ENCODE results near the gene SMCO1.
"Not testable (repeated sequence)": the region's sequence is repeated elsewhere in the genome, so short reads cannot be mapped to it uniquely, and the experiment has no call there.

The SMCO1 gene

GRCh38 chr3:196519718-196520082, 4.6 kb upstream of the SMCO1 start:
- DNase-seq: no peak

- peak; percentile 72 for DNase-seq
Observed at GRCh38 chr3:196518966-196519717, 4.0 kb upstream of the SMCO1 start.

- DNase-seq: no peak
Observed at GRCh38 chr3:196517919-196518318, 2.8 kb upstream of the SMCO1 start.

- DNase-seq: no peak
Observed at GRCh38 chr3:196517162-196517800, 2.1 kb upstream of the SMCO1 start.

GRCh38 chr3:196514350-196514716, 813 bp downstream of the SMCO1 start:
- DNase-seq: no peak

GRCh38 chr3:196513697-196514349, 1.3 kb downstream of the SMCO1 start:
- DNase-seq: no peak

GRCh38 chr3:196511646-196512425, 3.3 kb downstream of the SMCO1 start:
- not testable (repeated sequence) for DNase-seq

- DNase-seq: not testable (repeated sequence)
Observed at GRCh38 chr3:196511108-196511507, 4.0 kb downstream of the SMCO1 start.

GRCh38 chr3:196506687-196507086, 8.5 kb downstream of the SMCO1 start:
- no peak for DNase-seq

GRCh38 chr3:196504556-196504955, 10.6 kb downstream of the SMCO1 start:
- no peak for DNase-seq

- DNase-seq: not testable (repeated sequence)
Observed at GRCh38 chr3:196504077-196504398, 11.1 kb downstream of the SMCO1 start.

GRCh38 chr3:196503196-196504076, 11.7 kb downstream of the SMCO1 start, which contains the start of gene RNF168:
Gene RNF168, minus strand, starts transcription at chr3:196503768. Its CDS starts 595 bp downstream, at chr3:196503173.
- DNase-seq: peak; percentile 95

- DNase-seq: peak; percentile 49
Observed at GRCh38 chr3:196502775-196503195, 12.4 kb downstream of the SMCO1 start.

GRCh38 chr3:196501316-196502044, 13.7 kb downstream of the SMCO1 start:
- DNase-seq: no peak

GRCh38 chr3:196499807-196500524, 15.2 kb downstream of the SMCO1 start:
- DNase-seq: no peak

- no peak for DNase-seq
Observed at GRCh38 chr3:196499061-196499460, 16.1 kb downstream of the SMCO1 start.

- DNase-seq: no peak
Observed at GRCh38 chr3:196498297-196498696, 16.8 kb downstream of the SMCO1 start.

- DNase-seq: no peak
Observed at GRCh38 chr3:196496183-196496582, 19.0 kb downstream of the SMCO1 start.

GRCh38 chr3:196493292-196493691, 21.9 kb downstream of the SMCO1 start:
- no peak for DNase-seq

- no peak for DNase-seq
Observed at GRCh38 chr3:196492080-196492479, 23.1 kb downstream of the SMCO1 start.

- no peak for DNase-seq
Observed at GRCh38 chr3:196489747-196490146, 25.4 kb downstream of the SMCO1 start.
